WTC11 (cell line): ENCODE results near the gene CCDC178. TPM values are rescaled to one million over a fixed set of nuclear protein-coding genes. Genes with fewer than 3 reads are reported as not detected.

Experiments used
- ATAC-seq: fragments of 200-7000 bp; cut with Tn5 transposase; 2 replicates; pipeline ENCODE4 v1.10.0; 2021; ENCODE audit warnings: mild to moderate bottlenecking, moderate library complexity
- CTCF ChIA-PET: fragments of 300-600 bp; sonication (Branson Sonifier 250); formaldehyde crosslinking; loops from one replicate; lab custom pipeline; 2021; ENCODE audit warnings: antibody characterized with exemption; lab: Charles Lee
- POLR2A ChIA-PET: fragments of 350-600 bp; sonication (Branson Sonifier 250); formaldehyde crosslinking; loops from one replicate; lab custom pipeline; 2021; ENCODE audit warnings: antibody characterized with exemption; lab: Charles Lee
- DNase-seq: peaks from one replicate; pipeline ENCODE4 v3.0.0; 2021; ENCODE audit warnings: low spot score
- H3K27ac Mint-ChIP-seq: 2 replicates; pipeline ENCODE4 v1.8.0; 2021; ENCODE audit warnings: mixed read lengths
- H3K27me3 Mint-ChIP-seq: 2 replicates; pipeline ENCODE4 v1.8.0; 2021; ENCODE audit warnings: low read depth, mild to moderate bottlenecking, moderate library complexity, mixed read lengths
- H3K36me3 Mint-ChIP-seq: 2 replicates; pipeline ENCODE4 v1.8.0; 2021; ENCODE audit warnings: mixed read lengths
- H3K4me1 Mint-ChIP-seq: 2 replicates; pipeline ENCODE4 v1.8.0; 2022; ENCODE audit warnings: mixed read lengths
- H3K4me3 Mint-ChIP-seq: 2 replicates; pipeline ENCODE4 v1.8.0; 2021; ENCODE audit warnings: mild to moderate bottlenecking, moderate library complexity, mixed read lengths
- H3K9me3 Mint-ChIP-seq: 2 replicates; pipeline ENCODE4 v1.8.0; 2021; ENCODE audit warnings: mixed read lengths
- ATF1 ChIP-seq: sonication (generic); formaldehyde crosslinking; IDR thresholded peaks from 2 replicates; pipeline ENCODE4 v1.8.1; 2023; ENCODE audit warnings: mild to moderate bottlenecking, moderate library complexity, missing genetic modification reagents
- CREM ChIP-seq: sonication (generic); formaldehyde crosslinking; IDR thresholded peaks from 2 replicates; pipeline ENCODE4 v1.8.1; 2022; ENCODE audit warnings: mild to moderate bottlenecking, missing genetic modification reagents, moderate library complexity
- EMX1 ChIP-seq: fragments of 250-450 bp; sonication (Bioruptor Pico); IDR thresholded peaks from 2 replicates; pipeline ENCODE4 v1.8.0; 2021; ENCODE audit warnings: mild to moderate bottlenecking
- ETV6 ChIP-seq: sonication (generic); formaldehyde crosslinking; IDR thresholded peaks from 2 replicates; pipeline ENCODE4 v1.8.1; 2022; ENCODE audit warnings: mild to moderate bottlenecking, missing genetic modification reagents
- IRF2 ChIP-seq: sonication (generic); formaldehyde crosslinking; IDR thresholded peaks from 2 replicates; pipeline ENCODE4 v1.8.0; 2022; ENCODE audit warnings: low read depth, missing genetic modification reagents, borderline replicate concordance
- JUN ChIP-seq: sonication (generic); formaldehyde crosslinking; IDR thresholded peaks from 2 replicates; pipeline ENCODE4 v1.8.0; 2023; ENCODE audit warnings: mild to moderate bottlenecking, missing genetic modification reagents
- MXD4 ChIP-seq: fragments of 250-450 bp; sonication (Bioruptor Pico); IDR thresholded peaks from 2 replicates; pipeline ENCODE4 v1.8.0; 2021; ENCODE audit warnings: mild to moderate bottlenecking, moderate library complexity, borderline replicate concordance
- MYBL2 ChIP-seq: sonication (generic); formaldehyde crosslinking; IDR thresholded peaks from 2 replicates; pipeline ENCODE4 v1.8.1; 2023; ENCODE audit warnings: mild to moderate bottlenecking, moderate library complexity, missing genetic modification reagents
- RORB ChIP-seq: fragments of 250-450 bp; sonication (Bioruptor Pico); IDR thresholded peaks from 2 replicates; pipeline ENCODE4 v1.9.0; 2021; ENCODE audit warnings: mild to moderate bottlenecking
- SP1 ChIP-seq: sonication (generic); formaldehyde crosslinking; conservative IDR thresholded peaks from 2 replicates; pipeline ENCODE4 v1.8.1; 2022; ENCODE audit warnings: missing genetic modification reagents
- TCF7 ChIP-seq: sonication (generic); formaldehyde crosslinking; IDR thresholded peaks from 2 replicates; pipeline ENCODE4 v1.8.0; 2022; ENCODE audit warnings: mild to moderate bottlenecking, low read depth, missing genetic modification reagents, moderate library complexity
- TP53 ChIP-seq: sonication (generic); formaldehyde crosslinking; IDR thresholded peaks from 2 replicates; pipeline ENCODE4 v1.8.1; 2023; ENCODE audit warnings: mild to moderate bottlenecking, missing genetic modification reagents
- ZBTB21 ChIP-seq: sonication (generic); formaldehyde crosslinking; IDR thresholded peaks from 2 replicates; pipeline ENCODE4 v1.8.1; 2023; ENCODE audit warnings: mild to moderate bottlenecking, missing genetic modification reagents, borderline replicate concordance
- ZNF121 ChIP-seq: sonication (generic); formaldehyde crosslinking; IDR thresholded peaks from 2 replicates; pipeline ENCODE4 v1.8.0; 2023; ENCODE audit warnings: missing genetic modification reagents
- ZNF263 ChIP-seq: sonication (generic); formaldehyde crosslinking; IDR thresholded peaks from 2 replicates; pipeline ENCODE4 v1.8.1; 2022; ENCODE audit warnings: low read depth, mild to moderate bottlenecking, moderate library complexity, missing genetic modification reagents
- ZNF671 ChIP-seq: fragments of 250-450 bp; sonication (Bioruptor Pico); IDR thresholded peaks from 2 replicates; pipeline ENCODE4 v1.8.0; 2021; ENCODE audit warnings: mild to moderate bottlenecking
- total RNA-seq: library from RNA; stranded (reverse); gene quantifications from 3 replicates; pipeline ENCODE4 v1.2.3, GENCODE V29; 2021
- TF ChIP-seq, protein P1 (sequence below): sonication (generic); formaldehyde crosslinking; IDR thresholded peaks from 2 replicates; pipeline ENCODE4 v1.8.1; 2023; ENCODE audit warnings: mild to moderate bottlenecking, missing genetic modification reagents, moderate library complexity
- TF ChIP-seq, protein P2 (sequence below): fragments of 250-450 bp; sonication (Bioruptor Pico); IDR thresholded peaks from 2 replicates; pipeline ENCODE4 v1.8.0; 2021; ENCODE audit warnings: mild to moderate bottlenecking
- TF ChIP-seq, protein P3 (sequence below): sonication (generic); formaldehyde crosslinking; IDR thresholded peaks from 2 replicates; pipeline ENCODE4 v1.8.0; 2022; ENCODE audit warnings: mild to moderate bottlenecking, missing genetic modification reagents
- TF ChIP-seq, protein P4 (sequence below): sonication (generic); formaldehyde crosslinking; IDR thresholded peaks from 2 replicates; pipeline ENCODE4 v1.8.0; 2022; ENCODE audit warnings: mild to moderate bottlenecking, missing genetic modification reagents
- TF ChIP-seq, protein P5 (sequence below): sonication (generic); formaldehyde crosslinking; IDR thresholded peaks from 2 replicates; pipeline ENCODE4 v1.8.0; 2022; ENCODE audit warnings: mild to moderate bottlenecking, missing genetic modification reagents
- TF ChIP-seq, protein P6 (sequence below): sonication (generic); formaldehyde crosslinking; IDR thresholded peaks from 2 replicates; pipeline ENCODE4 v1.8.1; 2023; ENCODE audit warnings: mild to moderate bottlenecking, missing genetic modification reagents
- TF ChIP-seq, protein P7 (sequence below): sonication (generic); formaldehyde crosslinking; IDR thresholded peaks from 2 replicates; pipeline ENCODE4 v1.8.0; 2022; ENCODE audit warnings: missing genetic modification reagents

The CCDC178 gene
- total RNA-seq, 1 experiment from 2014 or later: 0.20 TPM

DNA sequence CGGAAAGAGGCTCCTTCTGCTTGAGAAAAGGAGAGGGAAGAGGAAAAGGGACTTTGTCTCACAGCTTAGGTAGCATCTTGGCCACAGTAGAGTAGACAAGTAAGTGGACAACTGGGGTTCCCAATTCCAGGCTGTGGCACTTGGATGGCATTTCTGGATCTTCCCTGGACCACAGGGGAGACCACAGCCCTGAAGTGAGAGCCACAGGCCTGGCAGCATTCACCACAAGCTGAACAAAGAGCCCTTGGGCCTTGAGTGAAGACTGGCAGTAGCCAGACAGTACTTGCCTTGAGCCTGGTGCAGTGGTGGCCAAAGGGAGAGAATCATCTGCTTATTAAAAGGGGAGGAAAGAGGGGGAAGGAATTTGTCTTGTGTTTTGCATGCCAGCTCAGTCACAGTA lies 441.6 kb downstream of the CCDC178 start (continued):
- TF ChIP-seq, protein P1, sequence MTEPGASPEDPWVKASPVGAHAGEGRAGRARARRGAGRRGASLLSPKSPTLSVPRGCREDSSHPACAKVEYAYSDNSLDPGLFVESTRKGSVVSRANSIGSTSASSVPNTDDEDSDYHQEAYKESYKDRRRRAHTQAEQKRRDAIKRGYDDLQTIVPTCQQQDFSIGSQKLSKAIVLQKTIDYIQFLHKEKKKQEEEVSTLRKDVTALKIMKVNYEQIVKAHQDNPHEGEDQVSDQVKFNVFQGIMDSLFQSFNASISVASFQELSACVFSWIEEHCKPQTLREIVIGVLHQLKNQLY: no peak
- no peak for TF ChIP-seq MYBL2

DNA sequence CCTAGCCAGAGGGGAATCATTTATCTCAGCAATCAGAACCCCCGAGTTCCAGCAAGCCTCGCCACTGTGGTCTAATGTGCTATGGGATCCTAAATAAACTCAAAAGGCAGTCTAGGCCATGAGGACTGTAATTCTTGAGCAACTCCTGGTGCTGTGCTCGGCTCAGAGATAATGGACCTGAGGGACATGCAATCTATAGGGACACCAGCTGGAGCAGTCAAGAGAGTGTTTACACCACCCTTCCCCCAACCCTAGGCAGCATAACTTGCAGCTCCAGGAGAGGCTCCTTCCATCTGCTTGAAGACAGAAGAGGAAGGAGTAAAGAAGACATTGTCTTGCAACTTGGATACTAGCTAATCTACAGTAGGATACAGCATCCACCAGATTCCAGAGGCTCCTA lies 442.2 kb downstream of the CCDC178 start:
- no peak for DNase-seq
- peak; percentile 71 for ATAC-seq
- no peaks in the 10 kb centered on the region for H3K36me3 Mint-ChIP-seq
- TF ChIP-seq ZNF121 (CRISPR knock-in tag) (no peak), SP1 (CRISPR knock-in tag) (no peak), ETV6 (CRISPR knock-in tag) (no peak), ATF1 (CRISPR knock-in tag) (no peak), CREM (CRISPR knock-in tag) (no peak), ZBTB21 (CRISPR knock-in tag) (no peak), IRF2 (CRISPR knock-in tag) (no peak), ZNF671 (CRISPR knock-in tag) (no peak)
- TF ChIP-seq, protein P2, sequence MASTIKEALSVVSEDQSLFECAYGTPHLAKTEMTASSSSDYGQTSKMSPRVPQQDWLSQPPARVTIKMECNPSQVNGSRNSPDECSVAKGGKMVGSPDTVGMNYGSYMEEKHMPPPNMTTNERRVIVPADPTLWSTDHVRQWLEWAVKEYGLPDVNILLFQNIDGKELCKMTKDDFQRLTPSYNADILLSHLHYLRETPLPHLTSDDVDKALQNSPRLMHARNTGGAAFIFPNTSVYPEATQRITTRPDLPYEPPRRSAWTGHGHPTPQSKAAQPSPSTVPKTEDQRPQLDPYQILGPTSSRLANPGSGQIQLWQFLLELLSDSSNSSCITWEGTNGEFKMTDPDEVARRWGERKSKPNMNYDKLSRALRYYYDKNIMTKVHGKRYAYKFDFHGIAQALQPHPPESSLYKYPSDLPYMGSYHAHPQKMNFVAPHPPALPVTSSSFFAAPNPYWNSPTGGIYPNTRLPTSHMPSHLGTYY (CRISPR knock-in tag): no peak
- TF ChIP-seq, protein P3, sequence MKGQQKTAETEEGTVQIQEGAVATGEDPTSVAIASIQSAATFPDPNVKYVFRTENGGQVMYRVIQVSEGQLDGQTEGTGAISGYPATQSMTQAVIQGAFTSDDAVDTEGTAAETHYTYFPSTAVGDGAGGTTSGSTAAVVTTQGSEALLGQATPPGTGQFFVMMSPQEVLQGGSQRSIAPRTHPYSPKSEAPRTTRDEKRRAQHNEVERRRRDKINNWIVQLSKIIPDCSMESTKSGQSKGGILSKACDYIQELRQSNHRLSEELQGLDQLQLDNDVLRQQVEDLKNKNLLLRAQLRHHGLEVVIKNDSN (CRISPR knock-in tag): no peak
- TF ChIP-seq, protein P4, sequence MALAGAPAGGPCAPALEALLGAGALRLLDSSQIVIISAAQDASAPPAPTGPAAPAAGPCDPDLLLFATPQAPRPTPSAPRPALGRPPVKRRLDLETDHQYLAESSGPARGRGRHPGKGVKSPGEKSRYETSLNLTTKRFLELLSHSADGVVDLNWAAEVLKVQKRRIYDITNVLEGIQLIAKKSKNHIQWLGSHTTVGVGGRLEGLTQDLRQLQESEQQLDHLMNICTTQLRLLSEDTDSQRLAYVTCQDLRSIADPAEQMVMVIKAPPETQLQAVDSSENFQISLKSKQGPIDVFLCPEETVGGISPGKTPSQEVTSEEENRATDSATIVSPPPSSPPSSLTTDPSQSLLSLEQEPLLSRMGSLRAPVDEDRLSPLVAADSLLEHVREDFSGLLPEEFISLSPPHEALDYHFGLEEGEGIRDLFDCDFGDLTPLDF (CRISPR knock-in tag): no peak
- H3K4me3 Mint-ChIP-seq: no peak overlapping the region
- no peak overlapping the region for H3K27ac Mint-ChIP-seq
- no peaks in the 10 kb centered on the region for H3K4me1 Mint-ChIP-seq
- H3K9me3 Mint-ChIP-seq: peaks cover 6% of the 10 kb centered on the region; the same call in 1 of the 2 replicates
- CTCF ChIA-PET: interaction anchor here (0.6 kb wide), 1 partner anchor 18 kb away, joined by 6 read pairs; no protein-coding TSS in a partner anchor
- H3K27me3 Mint-ChIP-seq: no peaks in the 10 kb centered on the region
- POLR2A ChIA-PET: no interaction called here

DNA sequence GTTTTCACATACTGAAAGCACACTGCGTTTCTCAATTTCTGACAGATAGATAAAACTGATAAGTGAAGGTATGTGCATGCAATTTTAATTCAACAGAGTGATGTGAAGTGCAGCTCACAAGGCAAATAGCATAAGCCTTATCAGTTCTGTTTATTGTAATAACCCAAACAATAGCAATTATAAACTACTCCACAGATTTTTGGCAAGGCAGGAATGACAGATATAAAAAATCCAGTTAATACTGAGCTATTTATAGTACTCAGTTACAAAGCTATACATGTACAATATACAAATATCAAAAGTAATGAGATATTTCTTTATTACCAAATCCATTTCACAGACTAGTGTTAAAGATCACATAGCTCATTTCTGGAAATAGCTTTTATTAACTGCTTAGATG lies 456.8 kb downstream of the CCDC178 start:
- Mint-ChIP-seq H3K27me3 (no peaks in the 10 kb centered on the region), H3K4me3 (no peak overlapping the region), H3K4me1 (no peaks in the 10 kb centered on the region), H3K36me3 (no peaks in the 10 kb centered on the region), H3K9me3 (no peaks in the 10 kb centered on the region), H3K27ac (no peak overlapping the region)
- no peak for ATAC-seq
- no peak for DNase-seq
- ChIA-PET CTCF (no interaction called here), POLR2A (no interaction called here)
- TF ChIP-seq, protein P2 (CRISPR knock-in tag): no peak
- no peak for TF ChIP-seq RORB
- TF ChIP-seq, protein P5, sequence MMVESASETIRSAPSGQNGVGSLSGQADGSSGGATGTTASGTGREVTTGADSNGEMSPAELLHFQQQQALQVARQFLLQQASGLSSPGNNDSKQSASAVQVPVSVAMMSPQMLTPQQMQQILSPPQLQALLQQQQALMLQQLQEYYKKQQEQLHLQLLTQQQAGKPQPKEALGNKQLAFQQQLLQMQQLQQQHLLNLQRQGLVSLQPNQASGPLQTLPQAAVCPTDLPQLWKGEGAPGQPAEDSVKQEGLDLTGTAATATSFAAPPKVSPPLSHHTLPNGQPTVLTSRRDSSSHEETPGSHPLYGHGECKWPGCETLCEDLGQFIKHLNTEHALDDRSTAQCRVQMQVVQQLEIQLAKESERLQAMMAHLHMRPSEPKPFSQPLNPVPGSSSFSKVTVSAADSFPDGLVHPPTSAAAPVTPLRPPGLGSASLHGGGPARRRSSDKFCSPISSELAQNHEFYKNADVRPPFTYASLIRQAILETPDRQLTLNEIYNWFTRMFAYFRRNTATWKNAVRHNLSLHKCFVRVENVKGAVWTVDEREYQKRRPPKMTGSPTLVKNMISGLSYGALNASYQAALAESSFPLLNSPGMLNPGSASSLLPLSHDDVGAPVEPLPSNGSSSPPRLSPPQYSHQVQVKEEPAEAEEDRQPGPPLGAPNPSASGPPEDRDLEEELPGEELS (CRISPR knock-in tag): no peak
- no peak for TF ChIP-seq ZNF263 (CRISPR knock-in tag)
- TF ChIP-seq, protein P6, sequence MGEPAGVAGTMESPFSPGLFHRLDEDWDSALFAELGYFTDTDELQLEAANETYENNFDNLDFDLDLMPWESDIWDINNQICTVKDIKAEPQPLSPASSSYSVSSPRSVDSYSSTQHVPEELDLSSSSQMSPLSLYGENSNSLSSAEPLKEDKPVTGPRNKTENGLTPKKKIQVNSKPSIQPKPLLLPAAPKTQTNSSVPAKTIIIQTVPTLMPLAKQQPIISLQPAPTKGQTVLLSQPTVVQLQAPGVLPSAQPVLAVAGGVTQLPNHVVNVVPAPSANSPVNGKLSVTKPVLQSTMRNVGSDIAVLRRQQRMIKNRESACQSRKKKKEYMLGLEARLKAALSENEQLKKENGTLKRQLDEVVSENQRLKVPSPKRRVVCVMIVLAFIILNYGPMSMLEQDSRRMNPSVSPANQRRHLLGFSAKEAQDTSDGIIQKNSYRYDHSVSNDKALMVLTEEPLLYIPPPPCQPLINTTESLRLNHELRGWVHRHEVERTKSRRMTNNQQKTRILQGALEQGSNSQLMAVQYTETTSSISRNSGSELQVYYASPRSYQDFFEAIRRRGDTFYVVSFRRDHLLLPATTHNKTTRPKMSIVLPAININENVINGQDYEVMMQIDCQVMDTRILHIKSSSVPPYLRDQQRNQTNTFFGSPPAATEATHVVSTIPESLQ (CRISPR knock-in tag): no peak
- TF ChIP-seq JUN (CRISPR knock-in tag): no peak
- TF ChIP-seq EMX1 (CRISPR knock-in tag): no peak
- TF ChIP-seq TP53: no peak
- TF ChIP-seq, protein P7, sequence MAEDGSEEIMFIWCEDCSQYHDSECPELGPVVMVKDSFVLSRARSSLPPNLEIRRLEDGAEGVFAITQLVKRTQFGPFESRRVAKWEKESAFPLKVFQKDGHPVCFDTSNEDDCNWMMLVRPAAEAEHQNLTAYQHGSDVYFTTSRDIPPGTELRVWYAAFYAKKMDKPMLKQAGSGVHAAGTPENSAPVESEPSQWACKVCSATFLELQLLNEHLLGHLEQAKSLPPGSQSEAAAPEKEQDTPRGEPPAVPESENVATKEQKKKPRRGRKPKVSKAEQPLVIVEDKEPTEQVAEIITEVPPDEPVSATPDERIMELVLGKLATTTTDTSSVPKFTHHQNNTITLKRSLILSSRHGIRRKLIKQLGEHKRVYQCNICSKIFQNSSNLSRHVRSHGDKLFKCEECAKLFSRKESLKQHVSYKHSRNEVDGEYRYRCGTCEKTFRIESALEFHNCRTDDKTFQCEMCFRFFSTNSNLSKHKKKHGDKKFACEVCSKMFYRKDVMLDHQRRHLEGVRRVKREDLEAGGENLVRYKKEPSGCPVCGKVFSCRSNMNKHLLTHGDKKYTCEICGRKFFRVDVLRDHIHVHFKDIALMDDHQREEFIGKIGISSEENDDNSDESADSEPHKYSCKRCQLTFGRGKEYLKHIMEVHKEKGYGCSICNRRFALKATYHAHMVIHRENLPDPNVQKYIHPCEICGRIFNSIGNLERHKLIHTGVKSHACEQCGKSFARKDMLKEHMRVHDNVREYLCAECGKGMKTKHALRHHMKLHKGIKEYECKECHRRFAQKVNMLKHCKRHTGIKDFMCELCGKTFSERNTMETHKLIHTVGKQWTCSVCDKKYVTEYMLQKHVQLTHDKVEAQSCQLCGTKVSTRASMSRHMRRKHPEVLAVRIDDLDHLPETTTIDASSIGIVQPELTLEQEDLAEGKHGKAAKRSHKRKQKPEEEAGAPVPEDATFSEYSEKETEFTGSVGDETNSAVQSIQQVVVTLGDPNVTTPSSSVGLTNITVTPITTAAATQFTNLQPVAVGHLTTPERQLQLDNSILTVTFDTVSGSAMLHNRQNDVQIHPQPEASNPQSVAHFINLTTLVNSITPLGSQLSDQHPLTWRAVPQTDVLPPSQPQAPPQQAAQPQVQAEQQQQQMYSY: no peak
- no peak for TF ChIP-seq TCF7 (CRISPR knock-in tag)
- TF ChIP-seq MXD4 (CRISPR knock-in tag): no peak
